ENCODE data around the gene SORCS2. TPM values are rescaled to one million over a fixed set of nuclear protein-coding genes. Genes with fewer than 3 reads are reported as not detected.
A peak's percentile ranks its signal among the peaks of the same experiment; 100 is the strongest.
"Not testable (repeated sequence)": the region's sequence is repeated elsewhere in the genome, so short reads cannot be mapped to it uniquely, and the experiment has no call there.

SORCS2 gene
- total RNA-seq, 6 donors from 2014 or later = 2.2 to 28.3 (median 7.2) TPM

- H3K36me3 ChIP-seq = no peaks in the 10 kb centered on the region
- DNase-seq (no peak), ATAC-seq (ENCODE audit: low FRiP score in 2 of 2) (no peak)
- no peak overlapping the region for H3K27ac ChIP-seq
- no peaks in the 10 kb centered on the region for H3K27me3 ChIP-seq
- H3K4me1 ChIP-seq = peaks cover 0 to 8% (median 0%) of the 10 kb centered on the region in 4 donors
- H3K4me3 ChIP-seq = no peak overlapping the region
- TF ChIP-seq POLR2A (IDR thresholded peaks at IDR 0.05) = no peak
- TF ChIP-seq POLR2AphosphoS5 (IDR thresholded peaks at IDR 0.05) = no peak
- TF ChIP-seq EP300 (IDR thresholded peaks at IDR 0.05) = no peak
- TF ChIP-seq CTCF (IDR thresholded peaks at IDR 0.05) = no peak
- no peaks in the 10 kb centered on the region for H3K9me3 ChIP-seq
- WGBS, 2 donors = 82% methylated on average over 6 to 10 of the region's 10 CpGs
Measured at GRCh38 chr4:7158991-7159390, 33.3 kb upstream of the SORCS2 start.

GRCh38 chr4:7159923-7160322, 32.4 kb upstream of the SORCS2 start:
- TF ChIP-seq EP300 (IDR thresholded peaks at IDR 0.05) (no peak), CTCF (IDR thresholded peaks at IDR 0.05) (no peak), POLR2AphosphoS5 (IDR thresholded peaks at IDR 0.05) (no peak), POLR2A (IDR thresholded peaks at IDR 0.05) (no peak)
- DNase-seq (no peak), ATAC-seq (ENCODE audit: low FRiP score in 2 of 2) (no peak)
- Histone ChIP-seq H3K4me1 (peaks cover 0 to 8% (median 0%) of the 10 kb centered on the region in 4 donors), H3K36me3 (no peaks in the 10 kb centered on the region), H3K9me3 (no peaks in the 10 kb centered on the region), H3K4me3 (no peak overlapping the region), H3K27me3 (no peaks in the 10 kb centered on the region), H3K27ac (no peak overlapping the region)
- 84 to 86% methylated on average over 6 of the region's 6 CpGs for WGBS, 2 donors

GRCh38 chr4:7160439-7160838, 31.9 kb upstream of the SORCS2 start:
- TF ChIP-seq CTCF (IDR thresholded peaks at IDR 0.05) (no peak), POLR2AphosphoS5 (IDR thresholded peaks at IDR 0.05) (no peak), POLR2A (IDR thresholded peaks at IDR 0.05) (no peak), EP300 (IDR thresholded peaks at IDR 0.05) (no peak)
- no peaks in the 10 kb centered on the region for H3K9me3 ChIP-seq
- H3K36me3 ChIP-seq = no peaks in the 10 kb centered on the region
- WGBS, 2 donors = 93% methylated on average over 11 of the region's 11 CpGs
- no peak overlapping the region for H3K27ac ChIP-seq
- H3K4me1 ChIP-seq = peaks cover 0 to 8% (median 0%) of the 10 kb centered on the region in 4 donors
- H3K4me3 ChIP-seq = no peak overlapping the region
- H3K27me3 ChIP-seq = no peaks in the 10 kb centered on the region
- DNase-seq = peak in 1 of 2 donors; percentile 15
- ATAC-seq (ENCODE audit: low FRiP score in 2 of 2) = no peak

- ATAC-seq (ENCODE audit: low FRiP score in 2 of 2) (no peak), DNase-seq (no peak)
- H3K27me3 ChIP-seq = no peaks in the 10 kb centered on the region
- peaks cover 0 to 4% (median 0%) of the 10 kb centered on the region in 4 donors for H3K4me1 ChIP-seq
- 87 to 94% methylated on average over 10 of the region's 10 CpGs for WGBS, 2 donors
- H3K27ac ChIP-seq = no peak overlapping the region
- no peaks in the 10 kb centered on the region for H3K36me3 ChIP-seq
- H3K4me3 ChIP-seq = no peak overlapping the region
- H3K9me3 ChIP-seq = no peaks in the 10 kb centered on the region
- TF ChIP-seq EP300 (IDR thresholded peaks at IDR 0.05) = no peak
- TF ChIP-seq POLR2A (IDR thresholded peaks at IDR 0.05) = no peak
- no peak for TF ChIP-seq CTCF (IDR thresholded peaks at IDR 0.05)
- no peak for TF ChIP-seq POLR2AphosphoS5 (IDR thresholded peaks at IDR 0.05)
Measured at GRCh38 chr4:7160951-7161440, 31.3 kb upstream of the SORCS2 start.

GRCh38 chr4:7161721-7162214, 30.6 kb upstream of the SORCS2 start:
- Histone ChIP-seq H3K9me3 (no peaks in the 10 kb centered on the region), H3K4me1 (no peaks in the 10 kb centered on the region), H3K36me3 (no peaks in the 10 kb centered on the region), H3K4me3 (no peak overlapping the region), H3K27ac (no peak overlapping the region), H3K27me3 (no peaks in the 10 kb centered on the region)
- TF ChIP-seq EP300 (IDR thresholded peaks at IDR 0.05) = no peak
- DNase-seq (peak in 1 of 2 donors; percentile 22), ATAC-seq (ENCODE audit: low FRiP score in 2 of 2) (no peak)
- WGBS, 2 donors = 74 to 75% methylated on average over 5 to 6 of the region's 6 CpGs

GRCh38 chr4:7165056-7165873, 27.1 kb upstream of the SORCS2 start:
- not testable (repeated sequence) for DNase-seq; ATAC-seq (ENCODE audit: low FRiP score in 2 of 2); H3K36me3 ChIP-seq

More at GRCh38 chr4:7165056-7165873, 27.1 kb upstream of the SORCS2 start:
- H3K9me3 ChIP-seq, H3K27ac ChIP-seq, H3K27me3 ChIP-seq, H3K4me1 ChIP-seq, H3K4me3 ChIP-seq: not testable (repeated sequence)
- 84 to 87% methylated on average over 24 to 26 of the region's 28 CpGs for WGBS, 2 donors
